HG03469 (cell line): Measurements from ENCODE around the gene FURIN.
"Not testable (repeated sequence)": the region's sequence is repeated elsewhere in the genome, so short reads cannot be mapped to it uniquely, and the experiment has no call there.

Experiments used
- ATAC-seq: cut with Tn5 transposase; IDR thresholded peaks from one replicate; pipeline ENCODE4 v1.9.1; 2021; ENCODE audit warnings: mild to moderate bottlenecking, moderate library complexity, moderate number of reproducible peaks; ENCODE audit not compliant: unreplicated experiment

The FURIN gene

DNA sequence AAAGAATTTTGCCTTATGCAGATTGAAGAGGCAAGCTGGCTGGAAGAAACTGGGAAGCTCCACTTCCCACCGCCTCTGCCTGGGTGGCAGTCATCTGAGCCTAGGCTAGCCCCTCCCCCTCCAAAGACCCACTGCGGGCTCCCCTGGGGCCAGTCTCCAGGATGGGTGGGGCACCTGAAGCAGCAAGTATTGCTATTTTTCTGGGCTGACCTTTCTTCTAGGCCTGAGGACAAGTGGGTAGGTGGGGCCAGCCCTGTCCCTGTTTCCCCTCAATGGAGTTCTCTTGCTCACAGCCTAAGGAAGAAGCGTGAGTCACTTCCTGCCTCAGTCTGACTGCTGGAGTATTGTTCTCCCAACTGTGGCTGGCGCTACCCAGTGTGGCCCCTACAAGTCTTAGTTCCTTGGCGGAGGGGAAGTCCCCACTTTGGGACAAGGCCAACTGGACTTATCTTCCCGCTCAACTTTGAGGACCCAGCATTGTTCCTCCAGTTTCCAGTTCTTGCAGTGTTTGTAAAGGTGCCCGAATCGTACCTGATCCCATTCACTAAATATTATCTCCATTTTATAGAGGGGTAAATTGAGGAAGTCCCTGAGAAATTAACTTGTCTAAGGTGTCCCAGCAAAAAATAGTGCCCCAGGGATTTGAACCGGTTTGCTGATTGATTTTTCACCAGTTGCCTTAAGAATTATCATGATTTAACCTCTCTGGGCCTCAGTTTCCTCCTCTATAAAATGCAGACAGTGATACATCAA is 1.4 kb downstream of the FURIN start:
- ATAC-seq: no peak

DNA sequence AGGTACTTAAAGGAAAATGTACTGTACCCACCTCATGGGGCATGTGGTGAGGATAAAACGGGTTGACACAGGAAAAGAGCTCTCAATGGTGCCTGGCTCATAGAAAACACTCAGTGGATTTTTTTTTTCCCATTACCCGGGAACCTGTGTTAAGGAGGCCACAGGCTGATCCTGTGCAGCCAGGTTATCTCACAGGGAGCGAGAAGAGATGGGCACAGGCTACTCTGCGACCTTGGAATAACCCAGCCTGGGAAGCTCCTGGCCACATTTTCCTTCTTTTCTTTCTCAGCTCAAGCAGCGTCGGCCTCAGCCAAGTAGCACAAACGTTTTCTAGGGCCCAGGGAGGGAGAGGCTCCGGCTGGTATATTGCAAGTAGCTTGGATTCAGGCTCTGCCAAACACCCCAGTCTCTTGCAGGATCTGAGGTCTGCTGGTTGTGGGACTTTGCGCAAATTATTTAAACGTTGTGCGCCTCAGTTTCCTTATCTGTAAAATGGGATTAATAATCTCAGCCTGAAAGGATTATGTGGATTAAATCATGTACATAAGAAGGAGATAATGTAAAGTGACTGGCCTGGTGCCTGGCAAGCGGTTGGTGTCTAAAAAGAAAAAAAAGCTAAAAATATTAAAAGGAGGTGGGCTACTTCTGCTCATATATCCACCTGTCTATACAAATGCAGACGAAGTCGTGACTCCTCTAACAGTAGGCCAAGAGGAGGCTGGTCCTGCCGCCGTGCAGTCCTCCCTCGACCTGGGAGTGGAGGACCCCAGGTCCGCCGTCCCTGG is 2.2 kb downstream of the FURIN start:
- no peak for ATAC-seq

DNA sequence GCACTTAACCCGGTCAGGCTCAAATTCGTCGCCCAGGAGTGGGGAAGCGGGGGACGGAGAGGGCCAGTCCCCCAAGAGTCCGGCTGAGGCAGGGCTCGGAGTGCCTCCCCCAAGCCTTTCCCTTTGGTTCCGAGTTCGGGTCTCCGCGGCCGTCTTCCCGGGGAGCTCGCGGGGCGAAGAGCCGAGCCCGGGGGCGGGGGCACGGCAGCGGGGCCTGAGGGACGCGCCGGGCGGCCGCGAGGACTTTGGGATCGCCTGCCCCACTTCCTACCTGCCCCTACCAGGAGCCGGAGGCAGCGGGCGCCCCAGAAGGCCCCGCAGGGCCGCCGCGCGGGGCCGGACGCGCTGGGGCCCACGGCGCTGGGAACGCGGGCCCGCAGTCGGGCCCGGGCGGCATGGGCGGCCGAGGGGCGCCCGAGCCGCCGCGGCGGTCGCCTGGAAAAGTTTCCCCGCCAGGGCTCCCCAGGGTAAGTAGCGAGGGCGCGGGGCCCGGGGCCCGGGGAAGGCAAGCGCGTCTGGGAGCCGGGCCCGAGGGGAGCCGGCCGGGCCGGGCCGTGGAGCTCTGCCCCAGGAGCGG is 2.8 kb downstream of the FURIN start:
- no peak for ATAC-seq

DNA sequence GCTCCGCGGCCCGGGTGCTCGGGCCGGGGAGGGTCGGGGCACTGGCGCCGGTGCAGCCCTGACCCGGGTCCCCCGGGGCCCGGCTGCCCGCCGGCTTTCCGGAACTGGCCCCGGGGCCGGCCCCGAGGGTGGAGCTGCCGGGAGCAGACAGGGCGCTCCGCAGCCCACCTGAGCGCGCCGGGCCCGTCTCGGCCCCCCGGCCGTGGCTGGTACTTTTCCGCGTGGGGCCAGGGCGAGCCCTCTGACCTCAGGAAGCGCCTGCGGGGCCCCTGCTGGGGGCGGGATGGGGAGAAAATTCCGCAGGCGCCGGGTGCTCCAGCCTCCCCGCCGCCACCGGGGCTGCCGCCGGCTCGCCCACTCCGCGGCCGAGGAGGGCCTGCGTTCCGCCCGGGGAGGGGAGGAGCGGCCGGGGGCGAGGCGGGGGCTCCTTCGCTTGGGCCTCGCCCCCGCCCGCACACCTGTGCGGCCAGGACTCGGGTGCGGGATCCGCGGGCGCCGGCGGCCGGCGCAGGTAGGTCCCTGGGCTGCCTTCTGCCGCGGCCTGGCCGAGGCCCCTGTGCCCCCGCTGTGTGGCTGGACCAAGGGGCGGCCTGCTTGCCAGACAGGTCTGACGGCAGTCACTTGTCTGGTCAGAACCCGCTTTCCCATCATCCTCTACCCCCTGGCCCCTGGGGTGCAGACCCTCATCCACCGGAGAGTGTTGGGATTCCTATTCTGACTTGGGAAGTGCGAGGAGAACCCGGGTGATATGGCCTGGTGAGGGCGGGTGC is 3.5 kb downstream of the FURIN start:
- no peak for ATAC-seq

DNA sequence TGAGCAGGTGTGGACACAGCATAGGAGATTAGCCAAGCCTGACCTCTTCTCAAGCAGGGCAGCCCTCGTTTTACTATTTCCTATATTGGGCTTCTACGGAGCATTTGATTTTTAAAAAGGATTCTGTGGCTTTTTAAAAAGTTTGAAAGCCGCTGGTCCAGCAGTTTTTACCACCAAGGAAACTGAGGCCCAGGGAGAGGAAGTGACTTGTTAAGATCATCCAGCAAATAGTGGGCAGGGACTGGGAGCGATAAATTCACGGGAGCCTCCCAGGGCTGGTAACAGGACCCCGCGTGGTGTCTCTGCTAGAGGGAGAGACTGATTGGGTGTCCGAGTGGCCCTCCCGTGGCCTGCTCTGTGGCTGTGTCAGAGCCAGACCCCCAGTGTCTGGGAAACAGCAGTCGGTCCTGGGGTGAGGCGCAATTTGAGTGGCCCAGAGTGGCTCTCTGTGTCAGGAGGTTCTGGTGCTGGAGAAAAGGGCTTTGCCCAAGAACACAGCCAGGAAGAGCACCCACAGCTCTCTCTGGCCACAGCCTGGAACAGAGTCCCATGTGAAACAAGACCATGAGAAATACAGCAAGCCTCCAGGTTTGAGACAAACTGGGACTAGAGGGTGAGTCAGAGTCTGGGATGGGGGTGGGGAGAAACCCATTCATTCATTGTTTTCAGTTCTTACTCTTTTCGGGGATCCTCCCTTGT is 4.2 kb downstream of the FURIN start:
- ATAC-seq: no peak

DNA sequence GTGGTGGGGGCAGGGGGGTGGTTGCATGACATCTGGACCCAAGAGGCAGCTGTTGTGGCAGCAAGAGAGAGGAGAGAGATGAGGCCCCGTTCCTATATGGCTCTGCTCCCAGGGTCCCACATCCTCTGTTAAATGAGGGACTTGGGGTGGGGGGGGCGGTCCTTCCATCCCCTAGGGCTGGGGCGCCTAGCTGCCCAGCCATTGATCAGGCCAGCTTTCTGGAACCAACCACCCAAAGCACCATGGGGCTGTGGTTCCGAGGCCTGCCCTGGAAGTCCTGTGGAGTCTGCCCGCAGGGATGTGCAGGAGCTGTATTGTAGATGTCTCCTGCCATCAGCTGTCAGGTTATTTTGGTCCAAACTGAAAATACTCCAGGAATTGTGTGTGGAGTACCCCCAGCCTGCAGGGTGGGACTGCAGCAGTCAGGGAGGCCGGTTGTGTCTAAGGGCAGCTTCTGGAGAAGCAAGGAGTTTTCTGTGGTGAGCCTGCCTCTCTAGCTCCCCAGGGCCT is 5.2 kb downstream of the FURIN start:
- ATAC-seq: no peak

DNA sequence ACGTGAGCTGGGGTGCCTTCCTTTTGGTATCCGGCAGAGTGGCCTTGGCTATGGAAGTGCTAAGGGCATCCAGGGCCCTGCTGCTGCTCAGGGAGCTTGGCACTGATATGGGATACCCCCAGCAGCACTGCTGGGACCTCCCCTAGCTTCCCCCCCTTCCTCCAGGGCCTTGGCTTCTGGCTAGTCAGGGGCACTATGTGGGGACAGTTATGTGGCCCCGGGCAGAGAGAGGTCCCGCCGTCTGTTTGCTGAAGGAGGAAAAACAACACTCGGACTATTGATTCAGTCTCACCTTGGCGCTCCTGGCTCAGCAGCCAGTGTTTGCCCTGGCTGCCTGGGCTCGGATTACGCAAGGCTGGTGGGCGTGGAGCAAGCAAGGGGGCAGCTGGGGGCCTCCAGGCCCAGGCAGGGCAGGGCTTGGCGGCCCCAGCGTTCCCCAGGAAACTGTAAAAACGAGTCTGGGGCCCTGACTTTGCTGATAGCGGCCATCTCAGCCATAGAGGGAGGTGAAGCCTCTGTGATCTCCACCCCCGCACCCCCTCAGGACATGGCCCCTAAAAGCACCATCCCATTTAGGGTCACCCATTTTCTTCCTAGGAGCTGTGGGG is 5.7 kb downstream of the FURIN start:
- no peak for ATAC-seq

DNA sequence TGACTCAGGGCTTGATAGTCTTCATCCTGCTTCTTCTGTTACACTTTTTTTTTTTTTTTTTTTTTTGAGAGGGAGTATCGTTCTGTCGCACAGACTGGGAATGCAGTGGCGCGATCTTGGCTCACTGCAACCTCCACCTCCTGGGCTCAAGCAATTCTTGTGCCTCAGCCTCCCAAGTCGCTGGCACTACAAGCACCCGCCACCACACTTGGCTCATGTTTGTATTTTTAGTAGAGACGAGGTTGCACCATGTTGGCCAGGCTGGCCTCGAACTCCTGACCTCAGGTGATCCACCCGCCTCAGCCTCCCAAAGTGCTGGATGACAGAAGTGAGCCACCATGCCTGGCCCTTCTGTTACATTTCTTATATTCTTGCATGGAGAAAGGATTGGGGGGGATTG is 6.6 kb downstream of the FURIN start:
- ATAC-seq: not testable (repeated sequence)

DNA sequence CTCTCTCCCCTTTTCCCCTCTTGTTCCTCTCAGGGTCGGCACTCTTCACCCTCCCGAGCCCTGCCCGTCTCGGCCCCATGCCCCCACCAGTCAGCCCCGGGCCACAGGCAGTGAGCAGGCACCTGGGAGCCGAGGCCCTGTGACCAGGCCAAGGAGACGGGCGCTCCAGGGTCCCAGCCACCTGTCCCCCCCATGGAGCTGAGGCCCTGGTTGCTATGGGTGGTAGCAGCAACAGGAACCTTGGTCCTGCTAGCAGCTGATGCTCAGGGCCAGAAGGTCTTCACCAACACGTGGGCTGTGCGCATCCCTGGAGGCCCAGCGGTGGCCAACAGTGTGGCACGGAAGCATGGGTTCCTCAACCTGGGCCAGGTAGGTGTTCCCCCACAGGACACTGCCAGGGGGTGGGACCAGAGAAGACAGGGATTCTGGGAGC is 7.2 kb downstream of the FURIN start:
- no peak for ATAC-seq

DNA sequence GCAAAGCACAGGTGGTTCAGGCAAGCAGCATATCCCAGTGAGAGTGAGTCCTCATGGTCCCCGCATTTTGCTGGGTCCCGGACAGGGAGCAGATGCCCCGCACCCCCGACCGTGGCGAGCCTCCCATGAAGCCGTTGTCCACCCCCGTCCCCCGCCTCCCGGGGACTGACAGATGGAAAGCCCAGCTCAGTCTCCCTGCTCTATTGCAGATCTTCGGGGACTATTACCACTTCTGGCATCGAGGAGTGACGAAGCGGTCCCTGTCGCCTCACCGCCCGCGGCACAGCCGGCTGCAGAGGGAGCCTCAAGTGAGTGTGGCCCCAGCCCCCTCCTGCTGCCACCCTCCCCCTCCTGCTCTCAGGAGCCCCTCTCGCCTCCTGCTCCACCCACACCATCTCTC is 7.7 kb downstream of the FURIN start:
- ATAC-seq: no peak

DNA sequence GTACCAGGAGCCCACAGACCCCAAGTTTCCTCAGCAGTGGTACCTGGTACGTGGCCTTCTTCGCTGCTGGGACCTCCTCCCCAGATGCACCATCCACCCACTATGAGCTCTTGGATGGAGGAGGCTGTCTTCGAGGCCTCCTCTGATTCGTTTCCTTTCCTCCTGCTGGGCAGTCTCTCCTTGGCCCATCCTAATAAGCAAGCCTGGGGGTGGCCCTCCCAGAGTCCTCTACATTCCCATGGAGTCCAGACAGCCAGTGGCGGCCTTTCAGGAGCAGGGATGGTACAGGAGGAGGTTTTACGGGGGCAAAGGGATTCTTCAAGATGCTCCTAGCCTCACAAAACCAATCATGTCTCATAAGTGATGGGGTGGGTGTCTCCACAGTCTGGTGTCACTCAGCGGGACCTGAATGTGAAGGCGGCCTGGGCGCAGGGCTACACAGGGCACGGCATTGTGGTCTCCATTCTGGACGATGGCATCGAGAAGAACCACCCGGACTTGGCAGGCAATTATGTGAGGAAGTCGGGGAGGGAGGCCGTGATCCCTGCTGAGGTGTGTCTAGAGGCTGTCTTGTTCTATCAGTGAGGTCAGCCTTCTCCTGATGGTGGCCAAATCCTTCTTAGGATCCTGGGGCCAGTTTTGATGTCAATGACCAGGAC is 8.3 kb downstream of the FURIN start:
- no peak for ATAC-seq

DNA sequence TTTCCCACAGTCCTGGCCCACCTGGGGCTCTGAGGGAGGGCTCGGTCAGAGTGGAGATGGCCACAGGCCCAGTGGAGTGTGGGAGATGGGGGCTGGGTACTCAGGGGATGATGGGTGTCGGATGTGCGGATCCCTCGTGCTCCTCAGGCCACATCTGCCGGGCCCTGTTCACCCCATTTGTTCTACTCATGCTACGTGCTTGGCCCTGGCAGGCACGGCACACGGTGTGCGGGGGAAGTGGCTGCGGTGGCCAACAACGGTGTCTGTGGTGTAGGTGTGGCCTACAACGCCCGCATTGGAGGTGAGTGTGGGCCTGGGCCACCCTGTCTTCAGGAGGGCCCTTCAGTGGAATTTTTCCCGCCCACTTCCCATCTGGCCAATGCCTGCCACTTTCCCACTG is 8.9 kb downstream of the FURIN start:
- no peak for ATAC-seq

DNA sequence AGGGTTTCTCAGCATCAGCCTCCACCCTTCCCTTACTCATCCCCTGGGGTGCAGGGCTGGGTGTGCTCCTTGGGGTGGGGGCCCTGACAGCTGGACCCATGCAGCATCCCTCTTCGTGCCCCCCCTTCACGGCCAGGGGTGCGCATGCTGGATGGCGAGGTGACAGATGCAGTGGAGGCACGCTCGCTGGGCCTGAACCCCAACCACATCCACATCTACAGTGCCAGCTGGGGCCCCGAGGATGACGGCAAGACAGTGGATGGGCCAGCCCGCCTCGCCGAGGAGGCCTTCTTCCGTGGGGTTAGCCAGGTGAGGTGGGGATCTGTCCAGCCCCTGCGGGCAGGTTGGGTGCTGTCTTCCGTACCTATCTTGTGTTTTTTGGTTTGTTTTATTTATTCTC is 9.6 kb downstream of the FURIN start:
- no peak for ATAC-seq

DNA sequence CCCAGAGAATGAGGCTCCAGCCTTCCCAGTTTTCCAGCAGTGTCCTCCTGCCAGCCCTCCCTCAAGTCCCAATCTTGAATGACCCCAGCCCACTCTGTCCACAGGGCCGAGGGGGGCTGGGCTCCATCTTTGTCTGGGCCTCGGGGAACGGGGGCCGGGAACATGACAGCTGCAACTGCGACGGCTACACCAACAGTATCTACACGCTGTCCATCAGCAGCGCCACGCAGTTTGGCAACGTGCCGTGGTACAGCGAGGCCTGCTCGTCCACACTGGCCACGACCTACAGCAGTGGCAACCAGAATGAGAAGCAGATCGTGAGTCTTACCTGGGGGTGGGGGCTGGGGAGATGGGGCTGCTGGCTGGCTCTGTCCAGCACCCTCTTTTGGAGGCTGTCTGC is 10.3 kb downstream of the FURIN start:
- ATAC-seq: no peak

DNA sequence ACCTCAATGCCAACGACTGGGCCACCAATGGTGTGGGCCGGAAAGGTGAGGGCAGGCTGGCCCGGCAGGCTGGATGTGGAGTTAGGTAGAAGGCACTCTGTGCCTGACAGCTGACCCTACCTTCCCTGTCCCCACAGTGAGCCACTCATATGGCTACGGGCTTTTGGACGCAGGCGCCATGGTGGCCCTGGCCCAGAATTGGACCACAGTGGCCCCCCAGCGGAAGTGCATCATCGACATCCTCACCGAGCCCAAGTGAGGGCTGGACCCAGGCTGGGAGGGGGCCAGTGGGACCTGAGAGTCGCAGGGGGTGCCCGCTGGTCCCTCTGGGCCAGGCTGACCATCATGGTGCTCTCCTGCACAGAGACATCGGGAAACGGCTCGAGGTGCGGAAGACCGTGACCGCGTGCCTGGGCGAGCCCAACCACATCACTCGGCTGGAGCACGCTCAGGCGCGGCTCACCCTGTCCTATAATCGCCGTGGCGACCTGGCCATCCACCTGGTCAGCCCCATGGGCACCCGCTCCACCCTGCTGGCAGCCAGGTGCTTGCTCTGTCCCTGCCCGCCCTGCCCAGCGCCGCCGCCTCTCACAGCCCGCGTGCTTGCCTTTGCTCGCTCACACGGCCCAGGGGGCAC is 11.5 kb downstream of the FURIN start:
- ATAC-seq: no peak

DNA sequence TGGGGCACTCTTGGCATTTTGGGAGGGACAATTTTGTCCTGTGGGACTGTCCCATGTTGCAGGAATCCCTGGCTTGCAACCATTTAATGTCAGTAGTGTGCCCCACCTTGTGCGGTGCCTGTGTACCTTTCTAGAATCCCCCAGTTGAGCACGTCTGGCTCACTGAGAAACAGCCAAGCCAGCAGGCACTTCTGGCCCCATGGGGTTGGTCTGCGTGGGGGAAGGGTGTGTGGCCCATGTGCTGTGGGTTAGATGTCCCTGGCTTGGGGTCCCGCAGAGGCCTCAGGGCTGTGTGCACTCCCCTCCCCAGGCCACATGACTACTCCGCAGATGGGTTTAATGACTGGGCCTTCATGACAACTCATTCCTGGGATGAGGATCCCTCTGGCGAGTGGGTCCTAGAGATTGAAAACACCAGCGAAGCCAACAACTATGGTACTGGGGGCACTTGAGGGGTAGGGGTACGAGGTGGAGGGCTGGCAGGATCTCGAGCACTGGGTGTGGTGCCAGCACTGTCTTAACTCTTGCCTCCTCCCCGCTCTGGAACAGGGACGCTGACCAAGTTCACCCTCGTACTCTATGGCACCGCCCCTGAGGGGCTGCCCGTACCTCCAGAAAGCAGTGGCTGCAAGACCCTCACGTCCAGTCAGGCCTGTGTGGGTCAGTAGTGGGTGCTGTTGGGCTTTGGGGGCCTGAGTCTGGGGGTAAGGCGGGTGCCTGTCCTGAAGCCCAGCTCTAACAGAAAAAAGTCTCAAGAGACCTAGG is 12.2 kb downstream of the FURIN start:
- ATAC-seq: no peak

DNA sequence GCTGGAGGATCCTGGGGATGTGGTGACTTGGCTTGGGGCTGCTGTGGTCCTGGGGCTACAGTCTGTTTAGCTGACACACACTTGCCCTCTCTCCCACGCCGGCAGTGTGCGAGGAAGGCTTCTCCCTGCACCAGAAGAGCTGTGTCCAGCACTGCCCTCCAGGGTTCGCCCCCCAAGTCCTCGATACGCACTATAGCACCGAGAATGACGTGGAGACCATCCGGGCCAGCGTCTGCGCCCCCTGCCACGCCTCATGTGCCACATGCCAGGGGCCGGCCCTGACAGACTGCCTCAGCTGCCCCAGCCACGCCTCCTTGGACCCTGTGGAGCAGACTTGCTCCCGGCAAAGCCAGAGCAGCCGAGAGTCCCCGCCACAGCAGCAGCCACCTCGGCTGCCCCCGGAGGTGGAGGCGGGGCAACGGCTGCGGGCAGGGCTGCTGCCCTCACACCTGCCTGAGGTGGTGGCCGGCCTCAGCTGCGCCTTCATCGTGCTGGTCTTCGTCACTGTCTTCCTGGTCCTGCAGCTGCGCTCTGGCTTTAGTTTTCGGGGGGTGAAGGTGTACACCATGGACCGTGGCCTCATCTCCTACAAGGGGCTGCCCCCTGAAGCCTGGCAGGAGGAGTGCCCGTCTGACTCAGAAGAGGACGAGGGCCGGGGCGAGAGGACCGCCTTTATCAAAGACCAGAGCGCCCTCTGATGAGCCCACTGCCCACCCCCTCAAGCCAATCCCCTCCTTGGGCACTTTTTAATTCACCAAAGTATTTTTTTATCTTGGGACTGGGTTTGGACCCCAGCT is 13.0 kb downstream of the FURIN start:
- no peak for ATAC-seq
